Inflammatory macrophage treated with lipopolysaccharide for 1 hour (primary cell): ENCODE data around the gene TCAP.
A peak's percentile ranks its signal among the peaks of the same experiment; 100 is the strongest.
"Not testable (repeated sequence)": the region's sequence is repeated elsewhere in the genome, so short reads cannot be mapped to it uniquely, and the experiment has no call there.

Experiments used
- DNase-seq, 2 donors: peaks; one replicate each; pipeline ENCODE4 v3.0.0-alpha.2; 2020 to 2022

The TCAP gene

GRCh38 chr17:39684369-39685192 lies 19.4 kb downstream of the TCAP start:
- DNase-seq: no peak

DNA sequence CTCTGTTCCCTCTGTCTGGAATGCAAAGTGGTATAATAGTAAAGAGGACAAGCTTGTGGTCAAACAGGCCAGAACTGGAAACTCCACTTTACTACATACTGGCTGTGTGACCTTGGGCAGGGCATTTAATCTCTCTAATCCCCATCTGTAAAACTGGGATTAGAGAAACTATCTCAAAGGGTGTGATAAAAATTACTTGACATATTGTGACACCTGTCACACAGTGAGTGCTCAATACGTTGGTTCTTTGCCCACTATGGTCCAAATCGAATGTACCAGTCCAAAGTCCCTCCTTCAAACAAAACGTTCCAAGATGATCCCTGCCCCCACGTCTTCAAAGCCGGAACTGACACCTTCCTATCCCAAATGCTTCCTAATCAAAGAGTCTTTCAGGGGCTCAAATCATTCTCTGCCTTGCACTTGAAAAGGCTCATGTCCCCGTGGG lies 22.0 kb downstream of the TCAP start:
- no peak for DNase-seq

DNA sequence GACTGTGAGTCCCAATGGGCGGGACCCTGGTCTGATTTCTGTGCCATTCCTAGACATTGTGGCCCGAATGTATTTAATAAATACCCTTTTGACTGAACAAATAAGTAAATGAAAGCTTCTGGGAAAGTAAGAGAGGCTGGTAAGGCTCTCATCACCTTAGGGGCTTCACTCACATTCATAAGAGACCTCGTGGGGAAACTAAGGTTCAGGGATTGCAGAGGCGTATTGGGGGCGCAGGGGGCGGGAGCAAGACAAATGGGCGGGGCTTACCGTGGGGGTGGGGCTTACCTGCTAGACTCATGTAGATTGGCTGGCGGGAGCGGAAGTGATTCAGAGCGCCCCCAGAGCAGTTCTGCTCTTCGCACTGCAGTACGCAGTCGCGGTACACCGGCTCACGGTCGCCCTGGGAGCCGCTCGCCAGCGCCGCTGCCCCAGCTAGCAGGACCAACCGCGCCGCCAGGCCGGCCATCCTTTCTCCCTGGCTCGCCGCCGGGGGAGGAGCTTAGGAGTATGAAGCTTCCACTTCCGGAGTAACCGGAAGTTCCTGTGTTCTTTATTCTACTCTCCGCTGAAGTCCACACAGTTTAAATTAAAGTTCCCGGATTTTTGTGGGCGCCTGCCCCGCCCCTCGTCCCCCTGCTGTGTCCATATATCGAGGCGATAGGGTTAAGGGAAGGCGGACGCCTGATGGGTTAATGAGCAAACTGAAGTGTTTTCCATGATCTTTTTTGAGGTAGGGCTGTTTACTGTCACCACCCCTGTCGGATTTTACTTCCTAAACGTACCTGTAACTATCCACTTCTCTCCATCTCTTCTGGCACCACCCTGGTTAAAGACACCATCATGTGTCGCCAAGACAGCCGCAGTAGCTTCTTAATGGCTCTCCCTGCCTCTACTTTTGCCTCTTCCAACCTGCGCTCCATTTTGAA lies 22.7 kb downstream of the TCAP start, which contains the start of gene PGAP3:
PGAP3 (minus strand) TSS at position 512 of the 929 bp plus-strand sequence; CDS start at position 469, 43 bp downstream.
- peak; percentile 82 to 85 for DNase-seq

- no peak for DNase-seq
Measured at GRCh38 chr17:39688475-39688835, 23.3 kb downstream of the TCAP start.

DNA sequence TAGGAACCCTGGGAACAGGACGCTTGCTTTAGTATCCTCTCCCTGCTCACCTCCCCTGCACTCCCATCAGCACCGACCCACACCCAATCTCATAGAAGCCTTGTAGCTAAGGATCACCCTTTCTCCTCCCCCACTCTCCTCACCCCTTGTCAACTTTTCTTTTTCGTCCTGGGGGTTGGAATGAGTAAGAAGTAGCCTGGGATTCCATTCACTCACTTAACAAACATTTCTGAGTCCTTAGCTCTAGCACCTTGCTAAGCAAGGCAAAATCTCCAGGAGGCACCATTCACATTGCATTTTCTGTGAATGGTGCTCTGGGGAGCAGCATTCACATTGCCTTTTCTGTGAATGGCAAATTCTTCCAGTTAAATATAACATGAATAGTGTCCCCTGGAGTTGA lies 23.8 kb downstream of the TCAP start:
- no peak for DNase-seq

GRCh38 chr17:39694593-39694992 lies 29.4 kb downstream of the TCAP start:
- no peak for DNase-seq

DNA sequence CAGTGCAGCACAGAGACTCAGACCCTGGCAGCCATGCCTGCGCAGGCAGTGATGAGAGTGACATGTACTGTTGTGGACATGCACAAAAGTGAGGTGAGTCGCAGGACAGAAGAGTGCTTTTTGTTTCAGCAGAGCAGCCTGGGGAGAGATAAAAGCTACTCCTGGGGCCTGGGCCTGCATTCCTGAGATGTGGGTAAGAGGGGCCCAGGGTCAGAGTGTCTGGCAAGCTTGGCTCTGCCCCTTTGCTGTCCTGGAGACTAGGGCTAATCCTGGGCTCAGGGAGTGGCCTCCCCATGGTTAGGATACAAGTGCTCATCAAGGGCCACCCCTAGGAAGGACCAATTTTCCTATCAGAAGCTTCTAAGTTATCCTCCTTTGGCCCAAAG lies 29.9 kb downstream of the TCAP start:
- DNase-seq: no peak

GRCh38 chr17:39696731-39697130 lies 31.6 kb downstream of the TCAP start:
- no peak for DNase-seq

- DNase-seq: no peak
Measured at GRCh38 chr17:39697961-39698360, 32.8 kb downstream of the TCAP start.

DNA sequence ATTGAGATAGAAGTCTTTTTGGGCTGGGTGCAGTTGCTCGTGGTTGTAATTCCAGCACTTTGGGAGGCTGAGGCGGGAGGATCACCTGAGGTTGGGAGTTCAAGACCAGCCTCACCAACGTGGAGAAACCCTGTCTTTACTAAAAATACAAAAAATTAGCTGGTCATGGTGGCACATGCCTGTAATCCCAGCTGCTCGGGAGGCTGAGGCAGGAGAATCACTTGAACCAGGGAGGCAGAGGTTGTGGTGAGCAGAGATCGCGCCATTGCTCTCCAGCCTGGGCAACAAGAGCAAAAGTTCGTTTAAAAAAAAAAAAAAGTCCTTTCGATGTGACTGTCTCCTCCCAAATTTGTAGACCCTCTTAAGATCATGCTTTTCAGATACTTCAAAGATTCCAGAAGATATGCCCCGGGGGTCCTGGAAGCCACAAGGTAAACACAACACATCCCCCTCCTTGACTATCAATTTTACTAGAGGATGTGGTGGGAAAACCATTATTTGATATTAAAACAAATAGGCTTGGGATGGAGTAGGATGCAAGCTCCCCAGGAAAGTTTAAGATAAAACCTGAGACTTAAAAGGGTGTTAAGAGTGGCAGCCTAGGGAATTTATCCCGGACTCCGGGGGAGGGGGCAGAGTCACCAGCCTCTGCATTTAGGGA lies 34.1 kb downstream of the TCAP start:
- not testable (repeated sequence) for DNase-seq

DNA sequence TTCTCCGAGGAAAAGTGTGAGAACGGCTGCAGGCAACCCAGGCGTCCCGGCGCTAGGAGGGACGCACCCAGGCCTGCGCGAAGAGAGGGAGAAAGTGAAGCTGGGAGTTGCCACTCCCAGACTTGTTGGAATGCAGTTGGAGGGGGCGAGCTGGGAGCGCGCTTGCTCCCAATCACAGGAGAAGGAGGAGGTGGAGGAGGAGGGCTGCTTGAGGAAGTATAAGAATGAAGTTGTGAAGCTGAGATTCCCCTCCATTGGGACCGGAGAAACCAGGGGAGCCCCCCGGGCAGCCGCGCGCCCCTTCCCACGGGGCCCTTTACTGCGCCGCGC lies 34.6 kb downstream of the TCAP start, which contains the start of gene ERBB2:
ERBB2 (plus strand) TSS at position 247 of the 330 bp plus-strand sequence. CDS start 175 bp downstream, outside the sequence.
- peak; percentile 5 to 40 for DNase-seq

GRCh38 chr17:39700148-39700987 lies 35.2 kb downstream of the TCAP start:
- DNase-seq: no peak

DNA sequence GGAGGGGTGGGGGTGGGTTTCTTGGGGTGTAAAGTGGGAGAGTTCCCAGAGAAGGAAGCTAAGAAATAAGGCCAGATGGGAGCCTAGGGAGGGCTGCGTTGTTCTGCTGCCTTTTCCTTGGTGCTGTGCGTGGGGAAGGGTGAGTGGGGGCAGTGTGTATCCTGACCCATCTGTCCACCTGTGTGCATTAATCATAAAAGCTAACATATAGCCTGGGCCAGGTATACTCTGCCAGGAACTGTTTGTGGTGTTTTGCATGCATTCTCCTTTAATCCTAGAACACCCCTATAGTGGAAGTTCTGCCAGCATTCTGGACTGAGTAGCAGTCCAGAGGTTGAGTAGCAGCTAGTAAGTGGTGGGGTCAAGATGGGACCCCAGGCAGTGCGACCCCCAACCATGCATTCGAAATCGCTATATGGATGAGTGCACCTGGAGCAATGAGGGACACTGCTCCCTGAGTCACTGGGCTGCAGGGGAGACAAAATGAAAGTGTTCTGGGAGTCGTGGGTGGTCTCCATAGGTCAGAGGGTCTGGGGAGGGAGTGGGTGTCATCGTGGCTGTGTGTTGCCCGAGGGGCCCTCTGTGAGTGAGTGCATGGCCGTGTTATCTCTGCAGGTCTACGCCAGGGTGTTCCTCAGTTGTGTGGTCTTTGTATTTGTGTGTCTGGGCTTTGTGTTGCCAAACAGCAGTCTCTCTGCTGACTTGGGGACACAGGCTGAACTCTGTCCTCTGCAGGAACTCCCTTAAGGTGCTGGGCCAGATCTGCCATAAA lies 36.0 kb downstream of the TCAP start:
- DNase-seq: no peak

DNA sequence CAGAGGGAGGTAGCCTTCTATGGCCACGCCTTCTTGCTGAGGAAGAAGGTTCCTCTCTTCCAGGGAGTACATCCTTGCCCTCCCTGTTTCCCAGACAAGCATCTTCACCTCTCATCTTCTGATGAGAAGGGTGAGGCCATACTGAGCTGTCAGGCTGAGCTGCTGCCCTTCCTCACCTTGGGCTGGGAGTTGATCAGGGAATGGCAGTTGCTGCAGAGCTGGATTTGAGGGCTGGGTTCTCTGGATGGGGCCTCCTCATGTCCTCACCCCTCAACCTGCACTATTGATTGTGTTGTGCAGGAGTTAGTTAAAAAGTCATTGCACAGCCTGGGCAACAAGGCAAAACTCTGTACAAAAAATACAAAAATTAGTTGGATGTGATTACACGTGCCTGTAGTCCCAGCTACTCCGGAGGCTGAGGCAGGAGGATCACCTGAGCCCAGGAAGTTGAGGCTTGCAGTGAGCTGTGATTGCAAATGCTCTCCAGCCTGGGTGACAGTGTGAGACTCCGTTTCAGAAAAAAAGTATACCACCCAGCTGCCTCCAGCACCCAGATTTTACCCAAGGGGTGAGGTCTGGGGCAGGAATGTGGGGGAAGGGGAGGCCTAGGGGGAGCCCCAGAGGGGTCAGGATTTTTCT lies 36.8 kb downstream of the TCAP start:
- DNase-seq: no peak

- DNase-seq: no peak
Measured at GRCh38 chr17:39702901-39703893, 38.0 kb downstream of the TCAP start.

GRCh38 chr17:39703913-39704312 lies 38.8 kb downstream of the TCAP start:
- DNase-seq: no peak

DNA sequence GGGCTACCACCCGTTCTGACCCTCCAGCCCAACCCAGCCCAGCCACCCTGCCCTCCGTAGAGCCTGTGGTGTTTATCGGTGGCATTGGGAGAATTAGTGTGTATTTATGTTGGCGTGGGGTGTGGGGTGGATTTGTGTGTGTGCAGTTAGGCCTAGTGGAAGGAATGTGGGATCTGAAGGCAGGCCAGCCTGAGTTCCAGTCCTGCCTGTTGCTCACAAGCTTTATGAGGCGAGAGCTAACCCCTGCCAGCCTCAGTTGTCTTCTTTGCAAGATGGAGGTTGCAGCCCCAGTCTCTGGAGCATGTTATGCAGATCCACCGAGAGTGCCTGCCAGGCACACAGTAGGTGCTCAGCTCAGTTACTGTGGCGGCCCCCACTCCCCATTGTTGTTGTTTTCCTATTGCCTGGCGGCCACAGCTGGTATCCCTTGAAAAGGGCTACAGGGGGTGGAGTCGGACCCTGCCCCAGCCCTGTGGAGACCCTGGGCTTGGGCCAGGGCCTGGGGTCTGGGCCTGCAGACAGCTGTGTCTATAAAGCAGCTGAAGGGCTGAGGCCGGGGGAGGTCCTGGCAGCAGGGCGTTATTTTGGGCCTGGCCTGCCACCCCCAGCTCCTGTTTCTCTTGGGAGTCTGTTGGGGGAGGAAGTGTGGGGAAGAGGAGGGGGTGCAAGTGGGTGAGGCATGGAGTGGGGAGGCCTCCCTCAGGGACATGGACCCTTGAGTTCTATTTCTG lies 39.8 kb downstream of the TCAP start:
- DNase-seq: no peak

GRCh38 chr17:39705786-39706348 lies 40.7 kb downstream of the TCAP start:
- no peak for DNase-seq

DNA sequence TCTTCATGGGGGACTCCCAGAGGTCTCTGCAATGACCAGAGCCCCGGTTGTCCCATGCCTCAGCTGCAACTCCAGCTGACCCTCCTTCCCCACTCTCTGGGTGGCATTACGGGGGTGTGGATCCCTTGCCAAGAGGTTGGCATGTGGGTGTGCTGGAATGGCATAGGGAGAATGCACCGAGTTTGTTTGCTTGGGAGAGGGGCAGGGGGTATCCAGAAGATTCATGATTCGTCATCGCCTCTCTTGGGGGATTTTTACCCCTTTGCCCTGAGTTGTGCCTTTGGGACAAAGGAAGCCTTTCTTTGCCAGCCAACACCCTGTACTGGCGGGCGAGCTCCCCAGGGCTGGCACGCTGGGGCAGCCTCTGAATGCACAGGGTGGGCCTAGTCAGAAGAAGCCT lies 41.2 kb downstream of the TCAP start:
- DNase-seq: no peak
